GM19193 (cell line): ENCODE data around the gene PHF12.

Experiments used
- POLR2A ChIP-seq: IDR thresholded peaks from 4 replicates; pipeline ENCODE4 v1.6.1; 2011; ENCODE audit not compliant: insufficient read depth, insufficient read length; ENCODE audit errors: extremely low read depth

The PHF12 gene

DNA sequence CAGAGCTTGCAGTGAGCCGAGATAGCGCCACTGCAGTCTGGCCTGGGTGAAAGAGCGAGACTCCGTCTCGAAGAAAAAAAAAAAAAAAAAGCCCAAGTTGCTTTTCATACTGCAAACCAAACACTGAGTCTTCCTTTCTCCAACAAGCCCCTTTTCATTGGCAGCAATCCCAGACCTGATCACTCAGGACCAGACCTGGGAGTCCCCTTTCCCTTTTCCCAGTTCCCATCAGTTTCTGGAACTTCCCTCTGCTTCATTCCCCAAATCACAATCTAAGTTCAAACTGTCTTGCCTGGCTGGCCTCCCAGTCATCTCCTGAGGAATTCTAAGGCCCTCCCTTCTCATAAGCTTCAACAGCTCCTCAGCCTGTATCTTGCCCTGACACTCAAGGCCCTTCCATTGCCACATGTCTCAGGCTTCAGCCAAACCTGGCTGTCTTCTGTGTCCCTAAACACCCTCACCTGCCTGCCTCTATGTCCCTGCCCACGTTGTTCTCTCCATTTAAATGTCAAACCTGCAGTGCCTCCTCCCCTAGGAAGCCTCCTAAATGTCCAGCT is 11.8 kb upstream of the PHF12 start:
- no peak for TF ChIP-seq POLR2A

- TF ChIP-seq POLR2A = no peak
Observed at GRCh38 chr17:28961391-28961790, 10.1 kb upstream of the PHF12 start.

DNA sequence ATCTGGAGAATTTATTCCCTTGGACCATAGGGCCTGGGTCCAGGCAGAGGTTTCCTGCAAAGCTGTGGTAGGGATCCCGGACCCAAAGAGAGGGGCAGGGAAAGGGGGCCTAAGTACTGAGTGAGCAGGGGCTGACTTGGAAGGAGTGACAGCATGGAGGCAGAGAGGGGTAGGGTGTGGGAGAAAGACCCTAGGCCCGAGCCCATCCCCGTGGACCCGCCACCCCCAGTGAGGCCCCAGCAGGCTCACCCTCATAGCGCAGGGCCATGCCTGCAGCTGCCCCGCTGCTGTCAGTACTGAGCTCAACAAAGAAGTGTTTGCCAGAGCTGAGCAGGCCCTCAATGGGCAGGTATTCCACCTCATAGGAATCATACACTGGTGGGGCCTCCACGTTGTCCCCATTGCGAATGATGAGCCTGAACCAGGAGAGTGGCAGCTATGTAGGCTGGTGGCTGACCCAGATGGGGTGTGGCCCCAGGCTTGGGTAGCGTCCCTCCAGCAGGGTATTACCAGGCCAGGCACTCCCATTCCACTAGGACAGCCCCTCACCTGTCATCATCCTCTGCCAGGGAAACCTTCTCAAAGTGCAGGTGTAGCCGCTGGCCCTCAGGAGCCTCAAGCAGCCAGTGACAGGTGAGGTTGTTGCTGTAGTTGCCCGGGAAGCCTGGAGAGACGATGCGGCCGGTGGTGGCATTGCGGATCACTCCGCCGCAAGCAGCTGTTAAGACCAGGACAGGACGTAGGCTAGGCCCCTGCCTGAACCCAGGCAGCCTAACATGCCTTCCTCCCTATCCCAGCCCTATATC is 9.1 kb upstream of the PHF12 start:
- no peak for TF ChIP-seq POLR2A

DNA sequence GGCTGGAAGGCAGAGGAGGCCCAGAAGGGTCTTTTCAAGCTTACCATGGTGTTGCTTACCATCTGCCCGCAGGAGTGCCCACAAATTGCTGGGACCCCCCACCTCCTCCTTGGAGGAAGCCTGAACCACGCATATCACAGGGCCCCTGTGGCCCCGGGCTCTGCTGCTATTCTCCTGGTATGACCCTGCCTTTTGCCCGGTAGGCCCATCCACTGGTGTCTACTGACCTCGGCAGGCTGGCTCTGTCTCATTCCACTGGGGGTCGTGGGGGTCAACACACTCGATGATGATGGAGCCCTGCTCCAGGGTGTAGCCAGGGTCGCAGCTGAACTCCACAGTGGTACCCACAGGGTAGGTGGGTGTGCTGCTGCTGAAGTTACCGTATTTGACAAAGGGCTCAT is 8.2 kb upstream of the PHF12 start:
- no peak for TF ChIP-seq POLR2A

GRCh38 chr17:28958820-28959455 is 7.6 kb upstream of the PHF12 start:
- no peak for TF ChIP-seq POLR2A

DNA sequence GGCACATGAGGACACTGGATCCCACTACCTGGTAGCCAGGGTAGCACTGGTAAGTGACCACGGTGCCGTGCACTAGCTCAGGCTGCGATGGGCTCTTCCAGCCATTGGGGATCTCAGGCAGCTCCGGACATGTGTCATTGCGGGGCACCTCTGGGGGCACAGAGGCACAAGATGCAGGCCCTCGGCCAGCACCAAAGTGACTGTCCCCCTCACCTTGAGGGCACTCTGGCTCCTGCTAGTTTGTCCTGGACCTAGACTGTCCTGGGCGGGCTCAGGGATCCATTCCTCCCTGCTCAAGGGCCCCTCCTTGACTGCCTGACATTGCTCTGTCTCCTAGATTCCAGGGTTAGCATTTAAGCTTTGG is 6.7 kb upstream of the PHF12 start:
- TF ChIP-seq POLR2A = no peak

- TF ChIP-seq POLR2A = no peak
Observed at GRCh38 chr17:28957277-28957991, 6.1 kb upstream of the PHF12 start.

- TF ChIP-seq POLR2A = no peak
Observed at GRCh38 chr17:28956861-28957260, 5.5 kb upstream of the PHF12 start.

DNA sequence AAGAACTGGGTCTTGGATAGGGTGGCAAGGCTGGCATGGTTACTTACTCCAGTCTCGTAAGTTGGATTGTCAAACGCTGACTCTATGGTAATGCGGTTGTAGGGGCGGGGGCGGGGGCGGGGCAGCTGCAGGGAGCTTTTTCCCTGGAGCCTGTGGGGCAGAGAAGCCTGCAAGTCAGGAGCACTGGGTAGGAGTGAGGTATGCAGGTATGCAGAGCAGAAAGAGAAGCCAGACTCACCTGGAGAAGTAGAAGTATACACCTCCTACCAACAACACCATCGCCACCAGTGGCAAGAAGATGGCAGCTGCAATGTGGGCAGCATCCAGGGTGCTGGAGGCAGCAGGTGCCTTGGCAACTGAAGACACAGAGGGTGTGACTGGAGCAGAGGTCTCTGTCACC is 4.8 kb upstream of the PHF12 start:
- no peak for TF ChIP-seq POLR2A

GRCh38 chr17:28955408-28955807 is 4.1 kb upstream of the PHF12 start:
- no peak for TF ChIP-seq POLR2A

DNA sequence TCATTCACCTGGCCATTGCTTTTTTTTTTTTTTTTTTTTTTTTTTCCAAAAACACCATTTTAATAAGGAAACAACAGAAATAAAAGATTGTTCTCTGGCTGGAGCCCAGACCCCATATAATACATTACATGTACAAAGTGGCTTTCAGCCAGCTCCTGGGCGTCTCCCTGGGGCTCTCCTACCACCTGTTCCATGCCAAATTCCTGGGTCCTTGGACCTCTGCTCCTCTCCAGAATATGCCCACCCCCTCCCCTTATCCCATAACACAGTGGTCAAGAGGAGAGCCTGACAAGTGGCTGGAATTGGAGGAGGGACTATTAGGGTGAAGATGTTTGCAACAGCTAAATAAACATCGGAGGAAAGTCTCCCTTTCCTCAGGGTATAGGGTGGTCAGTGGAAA is 3.6 kb upstream of the PHF12 start:
- no peak for TF ChIP-seq POLR2A

GRCh38 chr17:28953444-28954118 is 2.3 kb upstream of the PHF12 start:
- no peak for TF ChIP-seq POLR2A

- TF ChIP-seq POLR2A = peak; percentile 53
Observed at GRCh38 chr17:28951991-28952975, 965 bp upstream of the PHF12 start.
